ENCODE data around the gene CMTR1. TPM values are rescaled to one million over a fixed set of nuclear protein-coding genes. Genes with fewer than 3 reads are reported as not detected.

CMTR1 gene
- total and polyA plus RNA-seq, 10 donors, result 19.4 to 62.4 (median 45.3) TPM

DNA sequence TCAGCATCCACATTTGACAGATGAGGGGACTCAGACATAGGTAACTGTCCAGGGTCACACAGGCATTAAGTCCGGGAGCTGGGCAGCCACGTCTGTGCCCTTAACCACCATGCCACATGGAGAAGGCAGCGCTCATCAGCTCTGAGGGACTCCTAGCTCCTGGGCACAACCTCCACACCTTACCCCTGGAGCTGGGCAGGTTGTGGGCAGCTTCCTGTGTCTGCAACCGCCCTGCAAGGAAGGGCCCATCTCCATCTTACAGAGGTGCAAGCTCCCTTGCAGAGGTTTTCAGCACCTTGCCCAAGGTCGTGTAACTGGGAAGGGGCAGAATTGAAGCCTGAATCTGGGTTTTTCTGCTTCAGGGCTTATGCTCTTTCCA, 58.8 kb downstream of the CMTR1 start:
- Histone ChIP-seq H3K27me3 (replicated peaks in 1 of 7) (no peaks in the 10 kb centered on the region), H3K36me3 (peaks cover 0 to 13% (median 0%) of the 10 kb centered on the region in 6 donors), H3K9me3 (no peaks in the 10 kb centered on the region), H3K27ac (peak overlapping the region in 1 of 8 donors; percentile 69), H3K4me3 (no peak overlapping the region), H3K4me1 (peaks cover 0 to 63% (median 28%) of the 10 kb centered on the region in 6 donors)
- WGBS, 5 donors, result 67 to 83% (median 76%) methylated on average over 2 to 5 of the region's 5 CpGs
- intact Hi-C loops (cut with DNase I; ENCODE audit: low total_unique reads), result no loop called here
- no peak for TF ChIP-seq POLR2A (IDR thresholded peaks at IDR 0.05)
- TF ChIP-seq, protein P1, sequence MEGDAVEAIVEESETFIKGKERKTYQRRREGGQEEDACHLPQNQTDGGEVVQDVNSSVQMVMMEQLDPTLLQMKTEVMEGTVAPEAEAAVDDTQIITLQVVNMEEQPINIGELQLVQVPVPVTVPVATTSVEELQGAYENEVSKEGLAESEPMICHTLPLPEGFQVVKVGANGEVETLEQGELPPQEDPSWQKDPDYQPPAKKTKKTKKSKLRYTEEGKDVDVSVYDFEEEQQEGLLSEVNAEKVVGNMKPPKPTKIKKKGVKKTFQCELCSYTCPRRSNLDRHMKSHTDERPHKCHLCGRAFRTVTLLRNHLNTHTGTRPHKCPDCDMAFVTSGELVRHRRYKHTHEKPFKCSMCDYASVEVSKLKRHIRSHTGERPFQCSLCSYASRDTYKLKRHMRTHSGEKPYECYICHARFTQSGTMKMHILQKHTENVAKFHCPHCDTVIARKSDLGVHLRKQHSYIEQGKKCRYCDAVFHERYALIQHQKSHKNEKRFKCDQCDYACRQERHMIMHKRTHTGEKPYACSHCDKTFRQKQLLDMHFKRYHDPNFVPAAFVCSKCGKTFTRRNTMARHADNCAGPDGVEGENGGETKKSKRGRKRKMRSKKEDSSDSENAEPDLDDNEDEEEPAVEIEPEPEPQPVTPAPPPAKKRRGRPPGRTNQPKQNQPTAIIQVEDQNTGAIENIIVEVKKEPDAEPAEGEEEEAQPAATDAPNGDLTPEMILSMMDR (IDR thresholded peaks at IDR 0.05 in 8 of 11, conservative IDR thresholded peaks at IDR 0.05 in 3 of 11), result no peak
- TF ChIP-seq POLR2AphosphoS5 (IDR thresholded peaks at IDR 0.05), result peak in 2 of 3 donors; percentile 10 to 30
- no peak for DNase-seq

GRCh38 chr6:37492236-37492972, 59.4 kb downstream of the CMTR1 start:
- Histone ChIP-seq H3K27me3 (replicated peaks in 1 of 7) (no peaks in the 10 kb centered on the region), H3K4me1 (peaks cover 0 to 60% (median 25%) of the 10 kb centered on the region in 6 donors), H3K4me3 (no peak overlapping the region), H3K9me3 (no peaks in the 10 kb centered on the region), H3K27ac (peak overlapping the region in 1 of 8 donors; percentile 69), H3K36me3 (peaks cover 0 to 13% (median 0%) of the 10 kb centered on the region in 6 donors)
- intact Hi-C loops (cut with DNase I; ENCODE audit: low total_unique reads), result no loop called here
- 56 to 71% (median 68%) methylated on average over 8 to 9 of the region's 9 CpGs for WGBS, 5 donors
- DNase-seq, result no peak
- TF ChIP-seq, protein P1 (IDR thresholded peaks at IDR 0.05 in 8 of 11, conservative IDR thresholded peaks at IDR 0.05 in 3 of 11), result no peak
- TF ChIP-seq POLR2A (IDR thresholded peaks at IDR 0.05) (no peak), POLR2AphosphoS5 (IDR thresholded peaks at IDR 0.05) (no peak)

DNA sequence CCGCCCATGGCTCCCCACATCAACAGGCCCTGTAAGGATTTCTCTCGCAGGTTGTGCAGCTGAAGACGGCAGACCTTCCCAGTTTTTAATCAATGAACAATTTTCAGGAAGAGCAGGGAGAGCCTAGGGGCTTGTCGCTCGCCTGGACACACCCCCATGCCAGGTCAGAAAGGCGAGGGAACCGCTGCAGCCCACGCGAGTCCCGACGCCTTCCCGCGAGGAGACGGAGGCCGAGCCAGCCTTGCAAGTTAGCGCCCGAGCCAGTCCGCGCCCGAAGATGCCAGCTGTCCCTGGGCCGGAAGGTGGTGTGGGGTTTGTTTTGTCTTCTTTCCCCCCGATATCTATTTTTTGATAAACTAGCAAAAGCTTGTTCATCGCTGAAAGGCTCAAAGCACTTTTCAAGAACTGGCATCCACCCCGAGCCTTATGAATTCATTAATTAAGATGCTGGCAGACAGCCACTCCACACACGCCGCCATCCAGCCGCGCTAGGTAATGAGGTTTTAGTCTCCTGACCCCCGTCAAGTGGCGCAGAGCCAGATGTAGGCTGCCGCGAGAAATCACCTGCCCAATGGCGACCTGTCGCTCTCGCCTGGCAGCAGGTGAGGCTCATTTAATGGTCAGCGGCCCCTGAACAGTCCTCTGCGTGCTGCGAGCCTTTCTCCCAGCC, 60.1 kb downstream of the CMTR1 start:
- Histone ChIP-seq H3K36me3 (peaks cover 0 to 11% (median 0%) of the 10 kb centered on the region in 6 donors), H3K27me3 (replicated peaks in 1 of 7) (no peaks in the 10 kb centered on the region), H3K4me3 (no peak overlapping the region), H3K27ac (peak overlapping the region in 1 of 8 donors; percentile 69), H3K4me1 (peaks cover 0 to 60% (median 23%) of the 10 kb centered on the region in 6 donors), H3K9me3 (no peaks in the 10 kb centered on the region)
- TF ChIP-seq POLR2A (IDR thresholded peaks at IDR 0.05) (no peak), POLR2AphosphoS5 (IDR thresholded peaks at IDR 0.05) (peak in 2 of 3 donors; percentile 3 to 43)
- intact Hi-C loops (cut with DNase I; ENCODE audit: low total_unique reads), result no loop called here
- WGBS, 5 donors, result 89 to 94% (median 92%) methylated on average over 34 to 38 of the region's 38 CpGs
- DNase-seq, result no peak

GRCh38 chr6:37493661-37493995, 60.6 kb downstream of the CMTR1 start:
- peaks cover 0 to 6% (median 0%) of the 10 kb centered on the region in 6 donors for H3K36me3 ChIP-seq
- WGBS, 5 donors, result 87 to 93% (median 89%) methylated on average over 5 to 9 of the region's 9 CpGs
- no peak overlapping the region for H3K27ac ChIP-seq
- TF ChIP-seq POLR2A (IDR thresholded peaks at IDR 0.05) (no peak), POLR2AphosphoS5 (IDR thresholded peaks at IDR 0.05) (no peak)
- TF ChIP-seq, protein P1 (IDR thresholded peaks at IDR 0.05 in 8 of 11, conservative IDR thresholded peaks at IDR 0.05 in 3 of 11), result no peak
- H3K4me1 ChIP-seq, result peaks cover 0 to 60% (median 24%) of the 10 kb centered on the region in 6 donors
- intact Hi-C loops (cut with DNase I; ENCODE audit: low total_unique reads), result no loop called here
- DNase-seq, result no peak
- no peaks in the 10 kb centered on the region for H3K9me3 ChIP-seq
- no peaks in the 10 kb centered on the region for H3K27me3 ChIP-seq (replicated peaks in 1 of 7)
- no peak overlapping the region for H3K4me3 ChIP-seq

All from spleen (tissue), 11 donors.